Ovary (tissue), 9 donors: Measurements from ENCODE around the gene CYP2D6. TPM values are rescaled to one million over a fixed set of nuclear protein-coding genes. Genes with fewer than 3 reads are reported as not detected.

Source experiments
- DNase-seq, 5 donors: peaks; one replicate each; pipeline ENCODE4 v3.0.0-alpha.2; 2019 to 2020
- H3K27ac ChIP-seq, 2 donors: fragments of 200-600 bp; one replicate each; pipeline versions ENCODE4 v1.5.1 to v1.8.0; 2019 to 2022
- H3K27me3 ChIP-seq: fragments of 200-600 bp; one replicate; pipeline ENCODE4 v1.8.0; 2022
- H3K36me3 ChIP-seq: fragments of 200-600 bp; sonication (generic); one replicate; pipeline ENCODE4 v1.5.1; 2019
- H3K4me1 ChIP-seq: one replicate; pipeline ENCODE4 v1.8.1; 2013; ENCODE audit warnings: mild to moderate bottlenecking, moderate library complexity; ENCODE audit not compliant: insufficient read depth
- H3K4me3 ChIP-seq: fragments of 200-600 bp; sonication (generic); one replicate; pipeline ENCODE4 v1.5.1; 2017
- H3K9me3 ChIP-seq, 2 donors: fragments of 200-600 bp in 1 of 2; sonication (generic) in 1 of 2; one replicate each; pipeline versions ENCODE4 v1.5.1 to v1.8.1; 2013 to 2019; ENCODE audit warnings: mild to moderate bottlenecking in 1 of 2, moderate library complexity in 1 of 2
- EP300 ChIP-seq: sonication (generic); formaldehyde crosslinking; IDR thresholded peaks from one replicate; pipeline ENCODE4 v1.6.1; 2017; ENCODE audit warnings: antibody characterized with exemption
- POLR2A ChIP-seq: fragments of 450-650 bp; IDR thresholded peaks from one replicate; pipeline ENCODE4 v1.6.1; 2017; ENCODE audit warnings: antibody characterized with exemption, mild to moderate bottlenecking, moderate library complexity
- WGBS, 3 donors: extraction: QIAGEN DNeasy Blood & Tissue Kit in 1 of 3; methylation state at CpG; one replicate each; pipeline versions ENCODE4 v1.1.5 to v1.1.7; 2013 to 2017; 5-methylcytosine and 5-hydroxymethylcytosine counted together
- intact Hi-C, 4 donors: fragments of 100-400 bp; cut with DNase I; formaldehyde crosslinking; loops; one replicate each; pipeline versions ENCODE4 v1.11.0 to v1.15.1; 2022 to 2023
- polyA plus RNA-seq, 2 donors: library from polyadenylated mRNA; stranded (reverse); fragments of 200-250 nt in 1 of 2; fragments of 350-450 nt in 1 of 2; fragmentation: Illumina TruSeq in 1 of 2; extraction: RNeasy Lipid Tissue Mini Kit (QIAGEN cat#74804) in 1 of 2; gene quantifications; one replicate each; pipeline ENCODE4 v1.2.3, GENCODE V29; 2013 to 2014
- total RNA-seq, 7 donors: library from RNA; depleted of rRNA in 2 of 7; stranded (reverse); fragments of >200 nt in 2 of 7; fragmentation: NEBNext Ultra II Directional in 3 of 7; extraction: Animal tissue kit (Norgen Biotek cat#: 25700) in 3 of 7; gene quantifications; one replicate each; pipeline versions ENCODE4 v1.1.0 to v1.2.4, GENCODE V29; 2016 to 2023
- TF ChIP-seq, protein P1 (sequence below), 3 donors: fragments of 450-650 bp in 2 of 3; fragments of 200-600 bp in 1 of 3; IDR thresholded peaks; one replicate each; pipeline versions ENCODE4 v1.5.1 to v1.8.0; 2016 to 2022; ENCODE audit warnings: antibody characterized with exemption in 3 of 3, mild to moderate bottlenecking in 1 of 3
- donor health status: DM: no; HTN: no; CAD: no; lungs with moderate emphysema.
- donor health status: DM: no; HTN: no; CAD: no.
- donor health status: Bipolar disorder and iron deficiency.
- donor health status: DM: yes; HTN: yes; CAD: no.
- donor health status: DM: no; HTN: no; CAD: no.
- donor health status: DM: yes; HTN: yes; CAD: no.

CYP2D6 gene
- total and polyA plus RNA-seq, 9 donors: 0.28 to 2.0 (median 0.97) TPM

DNA sequence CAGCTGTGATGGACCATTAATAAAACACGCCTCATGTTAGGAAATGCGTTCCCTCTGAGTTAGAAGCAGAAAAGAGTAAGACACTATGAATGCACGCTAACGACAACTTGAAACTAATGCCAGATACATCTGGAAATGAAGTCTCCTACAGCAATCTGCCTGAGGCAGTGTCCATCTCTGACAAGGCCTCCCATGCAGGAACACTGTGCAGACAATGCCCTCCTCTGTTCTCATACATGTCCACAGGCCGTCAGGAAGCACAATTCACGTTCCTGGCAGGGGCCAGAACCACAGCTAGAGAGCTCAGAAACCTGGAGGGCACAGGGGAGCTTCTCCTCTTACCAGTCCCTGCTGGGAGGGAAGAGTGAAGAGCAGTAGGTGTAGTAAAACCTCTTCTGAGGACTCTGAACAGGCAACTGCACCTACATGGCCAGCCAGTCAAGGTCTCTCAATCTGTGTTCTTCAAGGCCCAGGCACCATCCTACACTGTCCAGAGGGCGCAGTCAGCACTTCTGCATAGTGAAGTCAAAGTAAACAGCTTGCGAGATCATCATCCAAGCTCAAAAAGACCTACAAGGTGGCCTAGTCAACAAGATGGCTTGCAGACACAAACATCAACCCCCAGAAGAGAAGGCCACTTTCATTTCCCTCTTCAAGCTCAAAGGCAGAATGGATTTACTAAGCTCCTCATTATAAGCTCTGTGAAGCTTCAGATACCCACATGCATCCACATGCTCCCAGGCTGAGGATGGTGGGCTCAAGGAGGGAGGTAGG lies 41.5 kb upstream of the CYP2D6 start:
- TF ChIP-seq POLR2A (no peak), EP300 (no peak)
- TF ChIP-seq, protein P1, sequence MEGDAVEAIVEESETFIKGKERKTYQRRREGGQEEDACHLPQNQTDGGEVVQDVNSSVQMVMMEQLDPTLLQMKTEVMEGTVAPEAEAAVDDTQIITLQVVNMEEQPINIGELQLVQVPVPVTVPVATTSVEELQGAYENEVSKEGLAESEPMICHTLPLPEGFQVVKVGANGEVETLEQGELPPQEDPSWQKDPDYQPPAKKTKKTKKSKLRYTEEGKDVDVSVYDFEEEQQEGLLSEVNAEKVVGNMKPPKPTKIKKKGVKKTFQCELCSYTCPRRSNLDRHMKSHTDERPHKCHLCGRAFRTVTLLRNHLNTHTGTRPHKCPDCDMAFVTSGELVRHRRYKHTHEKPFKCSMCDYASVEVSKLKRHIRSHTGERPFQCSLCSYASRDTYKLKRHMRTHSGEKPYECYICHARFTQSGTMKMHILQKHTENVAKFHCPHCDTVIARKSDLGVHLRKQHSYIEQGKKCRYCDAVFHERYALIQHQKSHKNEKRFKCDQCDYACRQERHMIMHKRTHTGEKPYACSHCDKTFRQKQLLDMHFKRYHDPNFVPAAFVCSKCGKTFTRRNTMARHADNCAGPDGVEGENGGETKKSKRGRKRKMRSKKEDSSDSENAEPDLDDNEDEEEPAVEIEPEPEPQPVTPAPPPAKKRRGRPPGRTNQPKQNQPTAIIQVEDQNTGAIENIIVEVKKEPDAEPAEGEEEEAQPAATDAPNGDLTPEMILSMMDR (IDR thresholded peaks at IDR 0.05): no peak
- Histone ChIP-seq H3K27ac (no peak overlapping the region), H3K4me3 (no peak overlapping the region), H3K27me3 (no peaks in the 10 kb centered on the region), H3K4me1 (no peaks in the 10 kb centered on the region), H3K9me3 (no peaks in the 10 kb centered on the region), H3K36me3 (no peaks in the 10 kb centered on the region)
- WGBS, 3 donors: 90 to 94% (median 91%) methylated on average over 8 of the region's 8 CpGs
- DNase-seq: no peak
- intact Hi-C loops: loop anchor here in 2 of 4 donors (2.0 to 10.0 kb wide), 3 partner anchors 113 to 269 kb away; no protein-coding TSS in a partner anchor

DNA sequence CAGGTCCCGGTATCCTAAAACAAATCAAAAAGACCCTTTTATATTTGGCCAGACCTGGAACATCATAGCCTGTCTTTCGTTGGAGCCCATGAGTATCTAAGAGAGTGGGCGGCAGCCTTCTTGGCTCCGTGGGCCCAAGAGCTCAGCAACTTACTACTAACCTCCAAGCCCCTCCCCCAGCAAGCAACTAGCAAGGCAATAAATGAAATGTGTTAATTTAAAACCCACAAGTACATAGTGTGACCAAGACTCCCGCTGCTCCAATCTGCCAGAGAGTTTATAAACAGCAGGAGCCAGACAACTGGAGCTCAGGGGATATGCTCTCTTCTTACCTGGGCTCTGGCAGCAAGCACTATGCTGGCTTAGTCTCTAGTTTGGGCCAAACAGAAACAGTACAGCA lies 40.8 kb upstream of the CYP2D6 start:
- TF ChIP-seq EP300: no peak
- TF ChIP-seq POLR2A: no peak
- intact Hi-C loops: loop anchor here in 2 of 4 donors (2.0 to 10.0 kb wide), 2 partner anchors 113 to 263 kb away; no protein-coding TSS in a partner anchor
- no peak for DNase-seq
- 62% methylated on average over 5 of the region's 5 CpGs for WGBS, 3 donors
- Histone ChIP-seq H3K4me1 (no peaks in the 10 kb centered on the region), H3K36me3 (no peaks in the 10 kb centered on the region), H3K27ac (no peak overlapping the region), H3K9me3 (no peaks in the 10 kb centered on the region), H3K4me3 (no peak overlapping the region), H3K27me3 (no peaks in the 10 kb centered on the region)

DNA sequence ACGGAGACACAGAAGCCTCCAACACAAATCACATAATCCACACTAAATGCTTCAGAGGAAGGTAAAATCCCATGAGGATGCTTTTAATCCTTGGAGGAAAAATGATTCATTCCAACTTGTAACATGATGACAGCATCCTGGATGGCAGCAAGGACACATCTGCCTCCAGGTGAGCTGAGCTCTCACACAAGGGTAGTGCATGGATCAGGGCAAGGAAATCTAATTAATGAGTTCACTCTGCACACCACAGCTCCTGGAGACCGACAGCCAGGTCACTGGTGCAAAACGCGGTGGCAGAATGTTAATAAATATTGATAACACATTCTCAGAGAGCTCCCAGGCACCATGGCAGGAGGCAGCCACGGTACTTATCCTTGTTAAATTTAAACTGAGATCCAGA lies 40.3 kb upstream of the CYP2D6 start:
- no peak overlapping the region for H3K27ac ChIP-seq
- intact Hi-C loops: loop anchor here in 2 of 4 donors (2.0 to 10.0 kb wide), 2 partner anchors 114 to 264 kb away; no protein-coding TSS in a partner anchor
- 58 to 68% (median 60%) methylated on average over 5 of the region's 5 CpGs for WGBS, 3 donors
- no peaks in the 10 kb centered on the region for H3K4me1 ChIP-seq
- no peaks in the 10 kb centered on the region for H3K9me3 ChIP-seq
- no peak overlapping the region for H3K4me3 ChIP-seq
- no peaks in the 10 kb centered on the region for H3K36me3 ChIP-seq
- no peaks in the 10 kb centered on the region for H3K27me3 ChIP-seq
- no peak for DNase-seq
- TF ChIP-seq, protein P1 (IDR thresholded peaks at IDR 0.05): no peak
- TF ChIP-seq EP300 (no peak), POLR2A (no peak)

DNA sequence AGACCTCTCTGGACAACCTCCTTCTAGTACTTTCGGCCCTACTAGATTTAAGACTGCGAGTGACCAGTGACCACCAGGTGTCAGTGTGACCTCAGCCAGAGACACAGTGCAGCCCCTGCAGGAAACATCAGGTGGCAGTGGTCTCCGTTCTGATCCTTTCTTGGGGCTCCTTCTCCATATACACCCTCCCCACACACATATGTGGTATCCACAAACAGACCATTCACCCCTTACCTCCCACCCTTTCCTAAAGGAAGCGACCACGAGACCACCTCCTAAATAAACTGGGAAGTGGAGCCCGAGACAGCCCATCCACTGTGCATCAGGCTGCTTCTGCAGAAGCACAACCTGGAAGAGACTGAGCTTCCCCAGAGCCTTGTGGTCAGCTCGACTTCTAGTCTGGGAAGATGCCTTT lies 38.5 kb upstream of the CYP2D6 start:
- TF ChIP-seq EP300 (no peak), POLR2A (peak; percentile 15)
- TF ChIP-seq, protein P1 (IDR thresholded peaks at IDR 0.05): peak; percentile 78 to 91 (median 88)
- Histone ChIP-seq H3K4me1 (no peaks in the 10 kb centered on the region), H3K9me3 (no peaks in the 10 kb centered on the region), H3K27me3 (no peaks in the 10 kb centered on the region), H3K27ac (no peak overlapping the region), H3K4me3 (no peak overlapping the region), H3K36me3 (no peaks in the 10 kb centered on the region)
- peak; percentile 49 to 84 (median 78) for DNase-seq
- intact Hi-C loops: loop anchor here in 3 of 4 donors (2.0 kb wide), 2 partner anchors 268 to 270 kb away; no protein-coding TSS in a partner anchor
- 39 to 48% (median 41%) methylated on average over 7 of the region's 7 CpGs for WGBS, 3 donors

DNA sequence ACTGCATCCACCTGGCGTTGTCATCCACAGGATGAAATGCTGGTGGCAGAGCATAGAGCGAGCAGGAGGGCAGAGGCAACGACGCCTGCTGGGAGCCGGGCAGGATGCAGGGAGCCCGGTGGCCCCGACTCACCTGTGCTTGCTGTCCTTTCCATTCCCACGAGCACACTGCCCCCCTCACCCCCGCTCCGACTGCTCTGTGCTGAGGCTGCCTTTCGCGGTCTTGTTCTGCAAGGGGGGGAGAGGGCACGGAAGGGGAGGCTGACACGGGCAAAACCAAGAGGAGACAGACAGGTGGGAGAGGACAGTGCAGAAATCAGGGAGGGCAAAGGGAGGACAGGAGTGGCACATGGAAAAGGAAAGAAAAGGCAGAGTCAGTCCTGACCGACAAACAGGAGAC lies 37.9 kb upstream of the CYP2D6 start:
- WGBS, 3 donors: 88 to 90% (median 88%) methylated on average over 15 of the region's 15 CpGs
- intact Hi-C loops: loop anchor here in 3 of 4 donors (2.0 kb wide), 2 partner anchors 268 to 270 kb away; no protein-coding TSS in a partner anchor
- TF ChIP-seq POLR2A (no peak), EP300 (no peak)
- TF ChIP-seq, protein P1 (IDR thresholded peaks at IDR 0.05): no peak
- Histone ChIP-seq H3K36me3 (no peaks in the 10 kb centered on the region), H3K27me3 (no peaks in the 10 kb centered on the region), H3K27ac (no peak overlapping the region), H3K4me1 (no peaks in the 10 kb centered on the region), H3K4me3 (no peak overlapping the region), H3K9me3 (no peaks in the 10 kb centered on the region)
- no peak for DNase-seq
